Activated CD4-positive, alpha-beta memory T cell treated with anti-CD3 and anti-CD28 coated beads for 36 hours (primary cell): ENCODE results near the gene APP. TPM values are rescaled to one million over a fixed set of nuclear protein-coding genes. Genes with fewer than 3 reads are reported as not detected.

Experiments
- CTCF ChIA-PET: fragments of 350-600 bp; sonication (Branson Sonifier 250); formaldehyde crosslinking; loops from one replicate; lab custom pipeline; 2021; ENCODE audit warnings: antibody characterized with exemption, inconsistent platforms; lab: Charles Lee
- POLR2A ChIA-PET: fragments of 350-600 bp; sonication (Branson Sonifier 250); formaldehyde crosslinking; loops from one replicate; lab custom pipeline; 2021; ENCODE audit warnings: antibody characterized with exemption; lab: Charles Lee
- DNase-seq: peaks from one replicate; pipeline ENCODE4 v3.0.0-alpha.2; 2020
- H3K27ac Mint-ChIP-seq: one replicate; pipeline ENCODE4 v1.8.0; 2021; ENCODE audit warnings: mixed read lengths
- H3K27me3 Mint-ChIP-seq: one replicate; pipeline ENCODE4 v1.8.0; 2021; ENCODE audit warnings: mixed read lengths
- H3K36me3 Mint-ChIP-seq: one replicate; pipeline ENCODE4 v1.8.0; 2021; ENCODE audit warnings: mixed read lengths
- H3K4me1 Mint-ChIP-seq: one replicate; pipeline ENCODE4 v1.8.0; 2021; ENCODE audit warnings: low read depth, mixed read lengths
- H3K4me3 Mint-ChIP-seq: one replicate; pipeline ENCODE4 v1.8.0; 2021; ENCODE audit warnings: mild to moderate bottlenecking, mixed read lengths
- H3K9me3 Mint-ChIP-seq: one replicate; pipeline ENCODE4 v1.8.0; 2021; ENCODE audit warnings: mixed read lengths
- intact Hi-C: fragments of 100-400 bp; cut with micrococcal nuclease; formaldehyde crosslinking; loops from one replicate; pipeline ENCODE4 v1.15.1; 2023
- total RNA-seq, 2 experiments: library from RNA; stranded (reverse); gene quantifications; one replicate each; pipeline ENCODE4 v1.2.3, GENCODE V29; 2021

The APP gene
- total RNA-seq, 2 experiments from 2014 or later: 46.3 to 47.1 TPM

DNA sequence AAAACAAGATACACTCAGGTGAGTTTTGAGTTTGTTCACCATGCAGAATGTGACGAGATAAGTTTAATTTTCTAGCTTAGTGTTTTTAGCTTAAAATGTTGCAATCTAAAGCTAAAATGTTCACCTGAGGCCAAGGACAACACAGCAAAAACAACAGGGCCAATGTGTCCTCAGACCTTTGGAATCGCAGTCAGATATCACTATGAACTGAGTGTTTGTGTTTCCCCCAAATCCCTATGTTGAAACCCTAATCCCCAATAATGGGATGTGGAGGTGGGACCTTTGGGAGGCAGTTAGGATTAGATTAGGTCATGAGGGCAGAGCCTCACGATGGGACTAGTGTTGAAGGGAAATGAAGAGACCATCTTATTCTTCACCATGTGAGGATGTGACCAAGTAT, 291.4 kb downstream of the APP start:
- H3K27me3 Mint-ChIP-seq: no peaks in the 10 kb centered on the region
- ChIA-PET POLR2A (no interaction called here), CTCF (interaction anchor here (0.9 to 1.5 kb wide), 3 partner anchors 9 to 291 kb away, joined by 3 to 4 read pairs (median 3); partner anchors contain the start of gene APP)
- no peaks in the 10 kb centered on the region for H3K36me3 Mint-ChIP-seq
- no peak overlapping the region for H3K27ac Mint-ChIP-seq
- no peaks in the 10 kb centered on the region for H3K9me3 Mint-ChIP-seq
- H3K4me1 Mint-ChIP-seq: no peaks in the 10 kb centered on the region
- intact Hi-C loops: no loop called here
- DNase-seq: no peak
- H3K4me3 Mint-ChIP-seq: no peak overlapping the region

DNA sequence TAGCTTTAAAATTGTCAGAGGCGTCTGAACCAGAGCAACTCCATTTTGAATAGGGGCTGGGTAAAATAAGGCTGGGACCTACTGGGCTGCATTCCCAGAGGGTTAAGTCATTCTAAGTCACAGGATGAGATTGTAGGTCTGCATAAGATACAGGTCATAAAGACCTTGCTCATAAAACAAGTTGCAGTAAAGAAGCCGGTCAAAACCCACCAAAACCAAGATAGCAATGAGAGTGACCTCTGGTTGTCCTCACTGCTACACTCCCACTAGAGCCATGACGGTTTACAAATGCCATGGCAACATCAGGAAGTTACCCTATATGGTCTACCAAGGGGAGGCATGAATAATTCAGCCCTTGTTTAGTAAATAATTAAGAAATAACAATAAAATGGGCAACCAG, 292.2 kb downstream of the APP start:
- intact Hi-C loops: no loop called here
- DNase-seq: no peak
- CTCF ChIA-PET: interaction anchor here (0.5 to 1.5 kb wide), 5 partner anchors 16 to 840 kb away, joined by 3 read pairs; partner anchors contain the start of gene APP
- no peak overlapping the region for H3K4me3 Mint-ChIP-seq
- no peaks in the 10 kb centered on the region for H3K36me3 Mint-ChIP-seq
- H3K9me3 Mint-ChIP-seq: no peaks in the 10 kb centered on the region
- no peaks in the 10 kb centered on the region for H3K4me1 Mint-ChIP-seq
- POLR2A ChIA-PET: no interaction called here
- H3K27me3 Mint-ChIP-seq: no peaks in the 10 kb centered on the region
- no peak overlapping the region for H3K27ac Mint-ChIP-seq

DNA sequence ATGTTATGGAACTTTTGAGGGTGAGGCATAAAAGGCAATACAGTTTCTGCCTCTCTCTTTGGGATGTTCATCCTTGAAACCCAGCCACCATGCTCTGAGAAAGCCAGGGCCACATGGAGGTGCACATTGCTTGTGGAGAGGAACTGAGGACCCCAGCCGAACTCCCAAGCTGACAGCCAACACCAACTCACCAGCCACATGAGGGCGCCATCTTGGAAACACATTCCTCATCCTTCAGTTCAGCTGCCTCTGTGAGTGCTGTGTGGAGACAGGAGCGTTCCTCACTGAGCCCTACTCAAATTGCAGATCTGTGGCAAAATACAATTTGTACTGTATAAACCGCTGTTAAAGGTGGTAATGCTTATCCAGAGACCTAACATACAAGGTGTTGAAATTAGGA, 298.3 kb downstream of the APP start:
- ChIA-PET CTCF (interaction anchor here (0.7 to 1.5 kb wide), 2 partner anchors 9 to 24 kb away, joined by 3 to 5 read pairs; no protein-coding TSS in a partner anchor), POLR2A (no interaction called here)
- intact Hi-C loops: no loop called here
- no peaks in the 10 kb centered on the region for H3K9me3 Mint-ChIP-seq
- no peak for DNase-seq
- no peaks in the 10 kb centered on the region for H3K27me3 Mint-ChIP-seq
- no peak overlapping the region for H3K4me3 Mint-ChIP-seq
- no peaks in the 10 kb centered on the region for H3K4me1 Mint-ChIP-seq
- H3K36me3 Mint-ChIP-seq: peaks cover 1% of the 10 kb centered on the region
- no peak overlapping the region for H3K27ac Mint-ChIP-seq

DNA sequence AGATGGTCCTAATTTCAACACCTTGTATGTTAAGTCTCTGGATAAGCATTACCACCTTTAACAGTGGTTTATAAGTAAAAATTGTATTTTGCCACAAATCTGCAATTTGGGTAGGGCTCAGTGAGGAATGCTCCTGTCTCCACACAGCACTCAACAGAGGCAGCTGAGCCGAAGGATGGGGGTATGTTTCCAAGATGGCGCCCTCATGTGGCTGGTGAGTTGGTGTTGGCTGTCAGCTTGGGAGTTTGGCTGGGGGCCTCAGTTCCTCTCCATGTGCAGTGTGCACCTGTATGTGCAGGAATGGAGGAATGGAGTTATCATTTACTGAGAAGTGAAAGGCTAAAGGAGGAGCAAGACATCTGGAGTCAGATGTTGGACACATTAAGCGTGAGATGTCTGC, 299.0 kb downstream of the APP start:
- no peak overlapping the region for H3K4me3 Mint-ChIP-seq
- peaks cover 1% of the 10 kb centered on the region for H3K36me3 Mint-ChIP-seq
- no peaks in the 10 kb centered on the region for H3K4me1 Mint-ChIP-seq
- H3K27me3 Mint-ChIP-seq: no peaks in the 10 kb centered on the region
- ChIA-PET CTCF (interaction anchor here (0.7 kb wide), 1 partner anchor 24 kb away, joined by 3 read pairs; no protein-coding TSS in a partner anchor), POLR2A (no interaction called here)
- DNase-seq: peak; percentile 31
- intact Hi-C loops: no loop called here
- H3K9me3 Mint-ChIP-seq: no peaks in the 10 kb centered on the region
- H3K27ac Mint-ChIP-seq: no peak overlapping the region

DNA sequence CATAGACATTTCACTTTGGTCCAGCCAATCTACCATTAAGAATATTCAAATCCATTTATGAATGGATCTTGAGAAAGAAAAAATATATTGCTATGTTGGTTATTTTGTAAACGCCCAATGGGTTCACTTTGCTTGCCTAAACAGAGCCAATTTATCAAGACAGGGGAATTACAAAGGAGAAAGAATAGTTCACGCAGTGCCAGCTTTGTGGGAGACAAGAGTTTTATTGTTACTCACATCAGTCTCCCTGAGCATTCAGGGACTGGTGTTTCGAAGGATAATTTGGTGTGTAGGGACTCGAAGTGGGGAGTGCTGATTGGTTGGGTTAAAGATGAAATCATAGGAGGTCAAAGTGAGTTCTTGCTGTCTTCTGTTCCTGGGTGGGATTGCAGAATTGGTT, 300.5 kb downstream of the APP start:
- H3K27ac Mint-ChIP-seq: no peak overlapping the region
- H3K9me3 Mint-ChIP-seq: no peaks in the 10 kb centered on the region
- H3K36me3 Mint-ChIP-seq: peaks cover 1% of the 10 kb centered on the region
- CTCF ChIA-PET: interaction anchor here (0.7 kb wide), 1 partner anchor 11 kb away, joined by 3 read pairs; no protein-coding TSS in a partner anchor
- no peaks in the 10 kb centered on the region for H3K27me3 Mint-ChIP-seq
- DNase-seq: no peak
- POLR2A ChIA-PET: no interaction called here
- intact Hi-C loops: no loop called here
- H3K4me1 Mint-ChIP-seq: no peaks in the 10 kb centered on the region
- H3K4me3 Mint-ChIP-seq: no peak overlapping the region

DNA sequence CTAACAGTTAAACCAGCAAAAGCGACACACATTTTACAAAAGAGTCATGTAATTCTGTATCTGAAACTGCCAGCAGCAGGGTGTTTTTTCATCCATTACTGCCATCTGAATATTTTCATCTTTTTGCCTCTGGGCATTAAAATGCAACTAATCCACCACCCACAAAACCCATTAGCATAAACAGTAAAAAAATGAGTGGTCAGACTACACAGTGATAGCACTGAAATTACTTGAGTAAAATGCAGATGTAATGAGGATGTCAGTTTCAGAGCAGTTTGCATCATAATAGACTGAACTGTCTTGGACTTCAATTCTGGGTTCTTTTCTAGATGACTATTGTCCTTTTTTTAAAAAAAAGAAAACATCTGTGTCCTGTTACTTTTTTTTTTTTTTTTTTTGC, 303.5 kb downstream of the APP start:
- Mint-ChIP-seq H3K36me3 (peaks cover 1% of the 10 kb centered on the region), H3K27me3 (no peaks in the 10 kb centered on the region), H3K4me1 (no peaks in the 10 kb centered on the region), H3K4me3 (no peak overlapping the region), H3K9me3 (no peaks in the 10 kb centered on the region), H3K27ac (no peak overlapping the region)
- intact Hi-C loops: no loop called here
- DNase-seq: no peak
- ChIA-PET POLR2A (no interaction called here), CTCF (no interaction called here)

DNA sequence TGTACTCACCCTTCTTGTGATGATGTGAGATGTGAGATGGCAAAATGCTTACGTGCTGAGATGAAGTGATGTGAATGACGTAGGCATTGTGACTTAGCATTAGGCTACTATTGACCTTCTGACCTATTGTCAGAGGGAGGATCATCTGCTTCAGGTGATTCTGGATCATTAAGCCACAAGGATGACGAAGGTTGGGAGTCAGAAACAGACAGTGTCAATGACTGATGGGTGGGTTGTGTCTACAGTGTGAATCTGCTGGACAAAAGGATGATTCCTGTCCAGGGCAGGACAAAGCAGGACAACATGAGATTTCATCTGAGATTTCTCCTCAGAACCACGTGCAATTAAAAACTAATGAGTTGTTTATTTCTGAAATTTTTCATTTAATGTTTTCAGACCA, 306.8 kb downstream of the APP start:
- ChIA-PET CTCF (no interaction called here), POLR2A (no interaction called here)
- H3K9me3 Mint-ChIP-seq: no peaks in the 10 kb centered on the region
- H3K27ac Mint-ChIP-seq: no peak overlapping the region
- intact Hi-C loops: no loop called here
- DNase-seq: no peak
- no peaks in the 10 kb centered on the region for H3K36me3 Mint-ChIP-seq
- H3K27me3 Mint-ChIP-seq: peaks cover 2% of the 10 kb centered on the region
- no peaks in the 10 kb centered on the region for H3K4me1 Mint-ChIP-seq
- H3K4me3 Mint-ChIP-seq: no peak overlapping the region

DNA sequence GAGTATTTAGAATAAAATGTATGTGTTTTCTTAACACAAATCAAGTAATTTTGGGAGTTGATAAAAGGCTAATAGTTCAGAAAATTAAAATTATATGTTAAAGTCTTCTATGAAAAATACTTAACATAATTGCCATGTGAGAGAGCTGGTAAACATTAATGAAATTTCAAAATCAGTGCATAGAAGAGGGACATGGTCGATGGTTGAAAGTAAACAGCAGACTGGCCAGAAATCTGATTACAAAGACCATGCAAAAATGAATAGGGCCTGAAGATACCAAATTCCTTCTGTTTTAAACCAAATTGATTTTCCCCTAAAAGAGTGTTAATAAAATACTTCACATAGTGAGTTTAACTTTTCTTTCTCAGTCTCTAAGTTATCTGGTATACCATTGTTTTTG, 307.5 kb downstream of the APP start:
- H3K4me1 Mint-ChIP-seq: no peaks in the 10 kb centered on the region
- intact Hi-C loops: no loop called here
- no peak overlapping the region for H3K4me3 Mint-ChIP-seq
- peaks cover 3% of the 10 kb centered on the region for H3K27me3 Mint-ChIP-seq
- CTCF ChIA-PET: interaction anchor here (1.1 to 2.6 kb wide), 3 partner anchors 11 to 255 kb away, joined by 3 to 18 read pairs (median 9); no protein-coding TSS in a partner anchor
- no peak overlapping the region for H3K27ac Mint-ChIP-seq
- H3K9me3 Mint-ChIP-seq: no peaks in the 10 kb centered on the region
- no peaks in the 10 kb centered on the region for H3K36me3 Mint-ChIP-seq
- no peak for DNase-seq
- POLR2A ChIA-PET: no interaction called here

DNA sequence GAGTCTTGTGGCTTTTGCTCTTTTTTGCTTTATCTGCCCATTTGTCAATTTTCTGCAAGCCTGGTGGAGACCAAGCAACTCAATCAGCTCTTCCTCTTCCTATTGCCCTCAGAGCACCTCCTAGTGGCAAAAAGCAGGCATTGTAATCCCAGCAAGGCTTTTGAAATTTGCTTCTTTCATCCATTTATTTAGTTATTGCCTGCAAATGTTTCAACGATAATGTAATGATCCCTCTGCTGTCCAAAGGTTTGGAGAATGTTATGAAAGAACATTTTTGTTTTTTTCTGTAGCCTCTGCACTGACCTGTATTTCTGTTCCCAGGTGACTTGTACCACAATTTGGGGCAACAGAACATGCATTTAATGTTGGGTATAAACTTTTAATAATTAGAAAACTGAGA, 308.0 kb downstream of the APP start:
- Mint-ChIP-seq H3K27me3 (peaks cover 3% of the 10 kb centered on the region), H3K4me1 (no peaks in the 10 kb centered on the region), H3K27ac (no peak overlapping the region), H3K9me3 (no peaks in the 10 kb centered on the region), H3K36me3 (no peaks in the 10 kb centered on the region), H3K4me3 (no peak overlapping the region)
- ChIA-PET CTCF (interaction anchor here (0.5 to 2.6 kb wide), 12 partner anchors 11 to 511 kb away, joined by 3 to 18 read pairs (median 4); no protein-coding TSS in a partner anchor), POLR2A (no interaction called here)
- intact Hi-C loops: loop anchor here (1.0 kb wide), 2 partner anchors 72 to 254 kb away; no protein-coding TSS in a partner anchor
- DNase-seq: peak; percentile 36

DNA sequence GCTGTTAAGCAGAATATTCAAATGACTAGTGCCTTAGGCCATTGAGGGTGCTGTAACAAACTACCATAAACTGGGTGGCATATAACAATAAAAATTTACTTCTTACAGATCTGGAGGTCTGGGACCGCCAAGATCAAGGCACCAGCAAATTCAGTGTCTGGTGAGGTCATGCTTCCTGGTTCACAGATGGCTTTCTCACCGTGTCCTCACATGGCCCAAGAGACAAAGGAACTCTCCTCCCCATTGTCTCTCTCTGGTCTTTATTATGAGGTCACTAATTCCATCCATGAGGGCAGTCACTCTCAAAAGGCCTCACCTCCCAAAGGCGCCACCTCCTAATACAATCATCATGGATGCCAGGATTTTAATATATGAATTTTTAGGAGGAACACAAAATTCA, 308.5 kb downstream of the APP start:
- Mint-ChIP-seq H3K27me3 (peaks cover 3% of the 10 kb centered on the region), H3K4me3 (no peak overlapping the region), H3K9me3 (no peaks in the 10 kb centered on the region), H3K27ac (no peak overlapping the region), H3K36me3 (no peaks in the 10 kb centered on the region), H3K4me1 (no peaks in the 10 kb centered on the region)
- intact Hi-C loops: loop anchor here (1.0 kb wide), 2 partner anchors 72 to 254 kb away; no protein-coding TSS in a partner anchor
- ChIA-PET CTCF (interaction anchor here (0.5 to 2.6 kb wide), 12 partner anchors 11 to 510 kb away, joined by 3 to 18 read pairs (median 4); no protein-coding TSS in a partner anchor), POLR2A (no interaction called here)
- DNase-seq: no peak

DNA sequence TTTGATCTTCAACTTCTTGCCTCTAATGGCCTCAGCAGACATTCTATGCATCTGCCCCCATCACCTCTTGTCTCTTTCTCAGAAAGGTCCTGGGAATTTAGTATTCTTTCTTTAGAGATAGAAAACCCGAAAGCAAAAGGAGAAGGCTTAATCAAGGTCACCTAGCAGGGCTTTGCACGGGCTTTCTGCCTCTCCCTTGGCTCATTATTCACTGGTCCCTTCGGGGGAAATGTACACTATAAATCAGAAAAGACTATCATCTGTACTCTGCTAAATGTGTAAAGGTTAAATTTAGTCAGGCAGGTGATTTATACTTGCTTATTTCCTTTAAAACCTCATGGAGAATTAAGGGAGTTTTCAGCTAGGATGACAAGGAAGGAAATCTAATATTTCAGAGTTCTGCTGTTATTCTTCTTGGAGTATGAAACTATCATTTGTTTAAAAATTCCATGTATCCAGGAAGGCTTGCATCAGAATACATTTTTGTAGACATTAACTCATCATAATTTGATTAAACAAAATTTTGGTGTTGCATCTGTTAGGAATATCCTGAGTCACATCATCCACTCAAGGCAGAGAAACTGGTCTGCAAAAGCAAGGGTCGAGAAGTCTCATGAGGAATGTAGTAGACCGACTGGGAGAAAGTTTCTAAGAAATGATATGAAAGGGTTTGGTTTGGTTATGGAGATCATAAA, 311.2 kb downstream of the APP start:
- CTCF ChIA-PET: interaction anchor here (1.1 kb wide), 1 partner anchor 252 kb away, joined by 3 read pairs; no protein-coding TSS in a partner anchor

DNA sequence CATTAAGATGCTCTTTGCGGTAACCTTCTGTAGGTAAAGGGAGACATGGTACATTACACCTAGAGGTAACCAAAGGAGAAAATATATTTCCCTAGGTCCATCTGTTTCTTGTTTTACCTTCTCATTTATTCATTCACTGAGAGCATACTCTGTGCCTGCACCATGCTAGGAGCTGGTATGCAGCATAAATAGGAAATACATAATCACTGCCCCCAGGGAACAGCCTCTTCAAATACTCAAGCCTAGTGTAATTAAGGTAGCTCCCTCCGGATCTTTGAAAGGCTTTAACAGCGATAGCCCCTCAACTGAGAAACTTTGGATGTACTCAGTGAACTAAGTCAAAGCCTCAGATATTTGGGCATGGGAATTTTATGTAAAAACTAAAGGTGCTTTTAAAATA, 312.2 kb downstream of the APP start:
- DNase-seq: no peak
- H3K27ac Mint-ChIP-seq: no peak overlapping the region
- peaks cover 9% of the 10 kb centered on the region for H3K27me3 Mint-ChIP-seq
- intact Hi-C loops: no loop called here
- H3K4me3 Mint-ChIP-seq: no peak overlapping the region
- no peaks in the 10 kb centered on the region for H3K9me3 Mint-ChIP-seq
- POLR2A ChIA-PET: no interaction called here
- CTCF ChIA-PET: interaction anchor here (0.6 to 1.2 kb wide), 2 partner anchors 23 to 412 kb away, joined by 3 read pairs; no protein-coding TSS in a partner anchor
- no peaks in the 10 kb centered on the region for H3K36me3 Mint-ChIP-seq
- H3K4me1 Mint-ChIP-seq: no peaks in the 10 kb centered on the region

More for the DNA sequence above, 311.2 kb downstream of the APP start:
- DNase-seq: no peak
- Mint-ChIP-seq H3K36me3 (no peaks in the 10 kb centered on the region), H3K9me3 (no peaks in the 10 kb centered on the region), H3K27ac (no peak overlapping the region), H3K4me1 (no peaks in the 10 kb centered on the region), H3K27me3 (peaks cover 3% of the 10 kb centered on the region), H3K4me3 (no peak overlapping the region)
- POLR2A ChIA-PET: no interaction called here
- intact Hi-C loops: no loop called here
